ENCODE data around the gene KCTD14. TPM values are rescaled to one million over a fixed set of nuclear protein-coding genes. Genes with fewer than 3 reads are reported as not detected.
A peak's percentile ranks its signal among the peaks of the same experiment; 100 is the strongest.
"Not testable (repeated sequence)": the region's sequence is repeated elsewhere in the genome, so short reads cannot be mapped to it uniquely, and the experiment has no call there.

Gene KCTD14
- total and polyA plus RNA-seq, 9 donors, result 0.24 to 5.2 (median 1.5) TPM

DNA sequence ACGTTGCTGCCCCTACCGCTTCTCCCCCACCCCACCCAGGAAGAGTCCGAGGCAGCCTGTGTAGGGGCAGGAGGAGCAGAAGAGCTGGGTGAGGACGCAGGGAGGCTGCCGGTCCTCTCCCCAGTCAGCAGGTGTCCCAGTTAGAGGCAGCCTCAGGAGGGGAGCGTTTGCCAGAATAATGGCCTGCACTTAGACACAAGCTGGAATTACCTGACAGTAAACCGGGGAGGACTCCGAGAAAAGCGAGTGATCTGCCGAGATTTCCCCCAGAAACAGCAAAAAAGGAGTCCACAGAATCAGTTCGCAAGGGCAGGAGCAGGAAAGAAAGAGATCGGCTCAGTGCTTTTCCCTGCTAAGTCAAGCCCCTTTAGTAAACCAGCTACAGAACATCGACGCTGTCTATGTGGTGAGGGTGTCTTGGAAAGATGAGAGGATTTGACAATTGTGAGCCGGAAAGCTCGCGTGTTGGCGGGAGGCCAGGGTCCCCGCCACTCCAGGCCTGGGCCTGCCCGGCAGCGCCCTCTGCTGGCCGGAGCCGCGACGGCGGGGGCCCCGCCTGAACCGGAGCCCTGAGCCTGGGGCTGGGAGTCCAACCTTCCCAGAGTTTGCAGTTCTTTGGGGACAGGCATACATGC, 22.9 kb upstream of the KCTD14 start:
- Histone ChIP-seq H3K4me1 (ENCODE audit: insufficient read depth) (no peaks in the 10 kb centered on the region), H3K9me3 (no peaks in the 10 kb centered on the region), H3K27me3 (no peaks in the 10 kb centered on the region), H3K4me3 (peak overlapping the region; percentile 38), H3K36me3 (no peaks in the 10 kb centered on the region), H3K27ac (peak overlapping the region; percentile 23 to 68)
- TF ChIP-seq EP300 (IDR thresholded peaks at IDR 0.05) (no peak), POLR2A (IDR thresholded peaks at IDR 0.05) (no peak), CTCF (IDR thresholded peaks at IDR 0.05) (peak; percentile 91 to 100 (median 93))
- WGBS, 3 donors, result 1% methylated on average over 28 of the region's 28 CpGs
- peak; percentile 78 to 91 (median 88) for DNase-seq
- intact Hi-C loops (cut with DNase I), result no loop called here

- Histone ChIP-seq H3K9me3 (no peaks in the 10 kb centered on the region), H3K4me3 (no peak overlapping the region), H3K27me3 (no peaks in the 10 kb centered on the region), H3K4me1 (ENCODE audit: insufficient read depth) (peaks cover 6% of the 10 kb centered on the region), H3K27ac (no peak overlapping the region), H3K36me3 (no peaks in the 10 kb centered on the region)
- TF ChIP-seq EP300 (IDR thresholded peaks at IDR 0.05), result no peak
- TF ChIP-seq POLR2A (IDR thresholded peaks at IDR 0.05), result no peak
- TF ChIP-seq CTCF (IDR thresholded peaks at IDR 0.05), result no peak
- no peak for DNase-seq
- intact Hi-C loops (cut with DNase I), result no loop called here
- WGBS, 3 donors, result 84 to 94% (median 93%) methylated on average over 5 of the region's 5 CpGs
Observed at GRCh38 chr11:78044706-78045105, 21.6 kb upstream of the KCTD14 start.

DNA sequence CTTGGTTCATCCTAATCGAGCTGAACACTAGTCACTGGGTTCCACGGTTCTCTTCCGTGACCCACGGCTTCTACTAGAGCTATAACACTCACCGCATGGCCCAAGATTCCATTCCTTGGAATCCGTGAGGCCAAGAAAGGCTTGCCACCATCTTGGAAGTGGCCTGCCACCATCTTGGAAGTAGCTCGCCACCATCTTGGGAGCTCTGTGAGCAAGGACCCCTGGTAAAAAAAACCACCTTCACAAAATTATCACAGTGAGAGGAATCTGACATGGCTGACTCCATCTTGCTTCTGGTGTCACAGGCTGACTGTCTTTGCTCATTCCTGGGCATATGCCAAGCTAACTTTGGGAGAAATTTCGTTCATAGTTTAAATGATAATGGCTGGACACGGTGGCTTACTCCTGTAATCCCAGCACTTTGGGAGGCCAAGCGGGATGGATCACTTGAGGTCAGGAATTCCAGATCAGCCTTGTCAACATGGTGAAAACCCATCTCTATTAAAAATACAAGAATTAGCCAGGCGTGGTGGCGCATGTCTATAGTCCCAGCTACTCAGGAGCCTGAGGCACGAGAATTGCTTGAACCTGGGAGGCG, 18.9 kb upstream of the KCTD14 start:
- H3K27ac ChIP-seq, result no peak overlapping the region
- H3K4me3 ChIP-seq, result no peak overlapping the region
- no peaks in the 10 kb centered on the region for H3K36me3 ChIP-seq
- 94 to 95% (median 94%) methylated on average over 14 of the region's 14 CpGs for WGBS, 3 donors
- no peaks in the 10 kb centered on the region for H3K27me3 ChIP-seq
- no peaks in the 10 kb centered on the region for H3K9me3 ChIP-seq
- H3K4me1 ChIP-seq (ENCODE audit: insufficient read depth), result peaks cover 6% of the 10 kb centered on the region
- DNase-seq, result no peak
- TF ChIP-seq POLR2A (IDR thresholded peaks at IDR 0.05), result no peak
- no peak for TF ChIP-seq EP300 (IDR thresholded peaks at IDR 0.05)
- no peak for TF ChIP-seq CTCF (IDR thresholded peaks at IDR 0.05)
- intact Hi-C loops (cut with DNase I), result no loop called here

DNA sequence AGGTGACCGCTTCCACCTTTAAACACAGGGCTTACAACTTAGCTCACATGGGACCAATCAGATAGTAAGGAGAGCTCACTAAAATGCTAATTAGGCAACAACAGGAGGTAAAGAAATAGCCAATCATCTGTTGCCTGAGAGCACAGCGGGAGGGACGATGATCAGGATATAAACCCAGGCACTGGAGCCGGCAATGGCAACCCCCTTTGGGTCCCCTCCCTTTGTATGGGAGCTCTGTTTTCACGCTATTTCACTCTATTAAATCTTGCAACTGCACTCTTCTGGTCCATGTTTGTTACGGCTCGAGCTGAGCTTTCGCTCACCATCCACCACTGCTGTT, 18.3 kb upstream of the KCTD14 start:
- intact Hi-C loops (cut with DNase I); DNase-seq; H3K36me3 ChIP-seq; H3K27me3 ChIP-seq; H3K4me1 ChIP-seq (ENCODE audit: insufficient read depth); H3K27ac ChIP-seq; H3K4me3 ChIP-seq; H3K9me3 ChIP-seq: not testable (repeated sequence)
- 95 to 98% (median 95%) methylated on average over 8 of the region's 8 CpGs for WGBS, 3 donors

GRCh38 chr11:78040691-78041379, 17.8 kb upstream of the KCTD14 start:
- no peak for DNase-seq
- TF ChIP-seq EP300 (IDR thresholded peaks at IDR 0.05) (no peak), POLR2A (IDR thresholded peaks at IDR 0.05) (no peak), CTCF (IDR thresholded peaks at IDR 0.05) (no peak)
- H3K4me1 ChIP-seq (ENCODE audit: insufficient read depth), result peaks cover 6% of the 10 kb centered on the region
- peak overlapping the region in 1 of 2 donors; percentile 40 for H3K27ac ChIP-seq
- no peaks in the 10 kb centered on the region for H3K27me3 ChIP-seq
- H3K9me3 ChIP-seq, result no peaks in the 10 kb centered on the region
- intact Hi-C loops (cut with DNase I), result no loop called here
- no peaks in the 10 kb centered on the region for H3K36me3 ChIP-seq
- 94 to 96% (median 94%) methylated on average over 15 of the region's 15 CpGs for WGBS, 3 donors
- H3K4me3 ChIP-seq, result no peak overlapping the region

Measured in ovary (tissue), 9 donors.